Gastroesophageal sphincter (tissue), 3 donors: ENCODE measurements around the gene HECTD4.

Experiments
- POLR2A ChIP-seq, 2 donors: fragments of 450-650 bp; IDR thresholded peaks; one replicate each; pipeline ENCODE4 v1.6.1; 2017; ENCODE audit warnings: antibody characterized with exemption in 2 of 2, mild to moderate bottlenecking in 2 of 2, moderate library complexity in 1 of 2
- TF ChIP-seq, protein P1 (sequence below), 4 experiments: fragments of 200-600 bp in 2 of 4; fragments of 450-650 bp in 2 of 4; sonication (generic) in 1 of 4; IDR thresholded peaks; one replicate each; pipeline ENCODE4 v1.5.1; 2017 to 2019; ENCODE audit warnings: antibody characterized with exemption in 4 of 4, mild to moderate bottlenecking in 2 of 4, moderate library complexity in 2 of 4

DNA sequence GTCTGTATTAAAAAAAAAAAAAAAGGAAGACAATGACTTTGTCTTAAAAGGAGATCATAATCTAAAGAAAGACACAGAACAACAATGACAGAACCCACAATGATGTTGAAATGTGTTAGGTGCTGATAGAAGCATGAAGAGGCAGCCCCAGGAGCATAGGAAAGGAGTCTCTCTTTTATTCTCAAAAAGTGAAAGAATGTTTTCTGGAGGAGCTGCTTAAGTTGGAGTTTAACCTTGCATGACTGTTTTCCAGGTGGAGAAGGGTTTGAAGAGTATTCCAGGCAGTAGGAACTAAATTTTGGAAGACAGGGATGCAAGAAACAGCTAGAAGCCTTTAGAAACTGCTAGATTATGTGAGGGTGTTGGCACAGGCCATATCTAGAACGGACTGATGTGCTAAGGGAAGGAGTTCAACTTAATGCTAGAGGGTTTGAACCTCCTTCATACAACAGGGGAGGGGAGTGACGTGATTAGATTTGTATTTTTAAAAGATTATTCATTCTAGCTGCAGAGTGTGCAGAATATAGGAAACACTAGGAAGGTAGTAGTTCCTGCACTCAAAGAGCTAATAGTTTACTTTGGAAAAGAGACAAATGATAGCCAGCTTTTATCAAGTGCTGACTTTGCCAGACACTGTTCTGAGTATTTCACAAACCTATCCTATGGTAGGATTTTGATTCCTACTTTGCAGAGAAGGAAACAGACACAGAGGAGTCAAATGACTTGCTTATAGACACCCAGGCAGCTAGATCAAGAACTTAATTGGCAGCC, 31.8 kb upstream of the HECTD4 start:
- TF ChIP-seq, protein P1, sequence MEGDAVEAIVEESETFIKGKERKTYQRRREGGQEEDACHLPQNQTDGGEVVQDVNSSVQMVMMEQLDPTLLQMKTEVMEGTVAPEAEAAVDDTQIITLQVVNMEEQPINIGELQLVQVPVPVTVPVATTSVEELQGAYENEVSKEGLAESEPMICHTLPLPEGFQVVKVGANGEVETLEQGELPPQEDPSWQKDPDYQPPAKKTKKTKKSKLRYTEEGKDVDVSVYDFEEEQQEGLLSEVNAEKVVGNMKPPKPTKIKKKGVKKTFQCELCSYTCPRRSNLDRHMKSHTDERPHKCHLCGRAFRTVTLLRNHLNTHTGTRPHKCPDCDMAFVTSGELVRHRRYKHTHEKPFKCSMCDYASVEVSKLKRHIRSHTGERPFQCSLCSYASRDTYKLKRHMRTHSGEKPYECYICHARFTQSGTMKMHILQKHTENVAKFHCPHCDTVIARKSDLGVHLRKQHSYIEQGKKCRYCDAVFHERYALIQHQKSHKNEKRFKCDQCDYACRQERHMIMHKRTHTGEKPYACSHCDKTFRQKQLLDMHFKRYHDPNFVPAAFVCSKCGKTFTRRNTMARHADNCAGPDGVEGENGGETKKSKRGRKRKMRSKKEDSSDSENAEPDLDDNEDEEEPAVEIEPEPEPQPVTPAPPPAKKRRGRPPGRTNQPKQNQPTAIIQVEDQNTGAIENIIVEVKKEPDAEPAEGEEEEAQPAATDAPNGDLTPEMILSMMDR (IDR thresholded peaks at IDR 0.05), result no peak
- no peak for TF ChIP-seq POLR2A (IDR thresholded peaks at IDR 0.05)
